ENCODE results near the gene ZBTB7C. TPM values are rescaled to one million over a fixed set of nuclear protein-coding genes. Genes with fewer than 3 reads are reported as not detected.

ZBTB7C gene
- total RNA-seq, 2 donors from 2014 or later, result 25.1 to 36.4 TPM

- DNase-seq, result no peak
- TF ChIP-seq, protein P1, sequence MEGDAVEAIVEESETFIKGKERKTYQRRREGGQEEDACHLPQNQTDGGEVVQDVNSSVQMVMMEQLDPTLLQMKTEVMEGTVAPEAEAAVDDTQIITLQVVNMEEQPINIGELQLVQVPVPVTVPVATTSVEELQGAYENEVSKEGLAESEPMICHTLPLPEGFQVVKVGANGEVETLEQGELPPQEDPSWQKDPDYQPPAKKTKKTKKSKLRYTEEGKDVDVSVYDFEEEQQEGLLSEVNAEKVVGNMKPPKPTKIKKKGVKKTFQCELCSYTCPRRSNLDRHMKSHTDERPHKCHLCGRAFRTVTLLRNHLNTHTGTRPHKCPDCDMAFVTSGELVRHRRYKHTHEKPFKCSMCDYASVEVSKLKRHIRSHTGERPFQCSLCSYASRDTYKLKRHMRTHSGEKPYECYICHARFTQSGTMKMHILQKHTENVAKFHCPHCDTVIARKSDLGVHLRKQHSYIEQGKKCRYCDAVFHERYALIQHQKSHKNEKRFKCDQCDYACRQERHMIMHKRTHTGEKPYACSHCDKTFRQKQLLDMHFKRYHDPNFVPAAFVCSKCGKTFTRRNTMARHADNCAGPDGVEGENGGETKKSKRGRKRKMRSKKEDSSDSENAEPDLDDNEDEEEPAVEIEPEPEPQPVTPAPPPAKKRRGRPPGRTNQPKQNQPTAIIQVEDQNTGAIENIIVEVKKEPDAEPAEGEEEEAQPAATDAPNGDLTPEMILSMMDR (IDR thresholded peaks at IDR 0.05), result no peak
- Histone ChIP-seq H3K9me3 (no peaks in the 10 kb centered on the region), H3K27ac (no peak overlapping the region), H3K36me3 (no peaks in the 10 kb centered on the region), H3K4me3 (no peak overlapping the region), H3K27me3 (no peaks in the 10 kb centered on the region), H3K4me1 (no peaks in the 10 kb centered on the region), H3K9ac (ENCODE audit: low read depth in 2 of 2, low read length in 2 of 2) (no peak overlapping the region)
- intact Hi-C loops (cut with DNase I), result no loop called here
Measured at GRCh38 chr18:48108136-48108535, 301.0 kb downstream of the ZBTB7C start.

DNA sequence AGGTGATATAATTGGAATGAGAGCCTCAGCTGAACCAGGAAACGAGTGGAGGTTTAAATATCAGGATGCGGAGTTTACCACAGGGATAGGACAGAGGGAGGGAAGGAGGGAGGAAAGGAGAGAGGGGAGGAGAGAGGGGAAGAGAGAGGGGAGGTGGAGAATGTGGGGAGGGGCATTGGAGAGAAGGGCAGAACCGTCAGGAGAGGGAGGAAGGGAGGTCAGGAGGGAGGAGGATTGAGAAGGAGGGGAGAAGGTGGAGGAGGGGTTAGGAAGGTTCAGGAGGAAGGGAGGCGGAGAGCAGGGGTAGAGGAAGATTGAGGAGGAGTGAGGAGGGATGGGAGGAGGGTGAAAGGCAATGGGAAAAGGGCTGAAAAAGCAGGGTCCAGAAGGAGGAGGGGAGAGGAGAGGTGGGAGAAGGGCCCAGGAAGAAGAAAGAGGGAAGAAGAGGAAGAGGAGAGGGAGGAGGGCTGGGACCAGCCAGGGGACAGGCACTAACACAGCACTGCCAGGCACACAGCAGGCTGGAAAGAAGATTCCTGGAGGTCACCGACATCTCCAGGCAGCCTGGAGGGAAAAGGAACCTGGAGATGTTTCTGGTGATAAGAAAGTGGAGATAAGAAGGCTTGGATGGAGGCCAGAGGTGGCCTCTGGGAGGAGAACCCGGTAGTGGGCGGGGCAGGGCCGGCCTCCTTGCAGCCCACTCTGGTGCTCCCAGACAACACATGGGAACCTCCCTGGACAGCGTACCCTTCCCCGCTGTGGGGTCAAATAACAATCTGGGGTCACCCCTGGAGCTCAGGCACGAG, 302.0 kb downstream of the ZBTB7C start:
- H3K27me3 ChIP-seq, result no peaks in the 10 kb centered on the region
- no peaks in the 10 kb centered on the region for H3K36me3 ChIP-seq
- intact Hi-C loops (cut with DNase I), result no loop called here
- H3K27ac ChIP-seq, result no peak overlapping the region
- H3K9me3 ChIP-seq, result no peaks in the 10 kb centered on the region
- peak overlapping the region in 1 of 2 donors; percentile 64 for H3K9ac ChIP-seq (ENCODE audit: low read depth in 2 of 2, low read length in 2 of 2)
- DNase-seq, result peak; percentile 70
- TF ChIP-seq, protein P1 (IDR thresholded peaks at IDR 0.05), result no peak
- H3K4me3 ChIP-seq, result no peak overlapping the region
- no peaks in the 10 kb centered on the region for H3K4me1 ChIP-seq

DNA sequence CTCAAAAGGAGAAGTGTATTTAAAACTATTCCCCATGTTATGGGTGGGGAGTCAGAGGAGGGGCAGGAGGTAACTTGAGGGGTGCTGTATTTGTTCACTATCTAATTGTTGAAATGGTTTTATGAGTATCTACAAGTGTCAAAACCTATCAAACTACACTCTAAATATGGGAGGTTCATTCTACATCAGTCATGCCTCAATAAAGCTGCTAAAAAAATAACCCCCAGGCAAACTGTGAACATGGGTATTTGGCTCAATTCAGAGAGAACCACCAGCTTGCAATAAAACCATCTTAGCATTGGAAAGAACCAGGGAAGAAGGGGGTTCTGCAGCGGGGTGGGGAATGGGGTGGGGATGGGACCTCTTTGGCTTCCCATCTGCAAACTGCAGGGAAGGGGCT, 302.7 kb downstream of the ZBTB7C start:
- Histone ChIP-seq H3K27ac (no peak overlapping the region), H3K36me3 (no peaks in the 10 kb centered on the region), H3K4me1 (no peaks in the 10 kb centered on the region), H3K9ac (ENCODE audit: low read depth in 2 of 2, low read length in 2 of 2) (no peak overlapping the region), H3K9me3 (no peaks in the 10 kb centered on the region), H3K27me3 (no peaks in the 10 kb centered on the region), H3K4me3 (no peak overlapping the region)
- intact Hi-C loops (cut with DNase I), result no loop called here
- DNase-seq, result no peak
- TF ChIP-seq, protein P1 (IDR thresholded peaks at IDR 0.05), result no peak

GRCh38 chr18:48105317-48105716, 303.9 kb downstream of the ZBTB7C start:
- H3K36me3 ChIP-seq, result no peaks in the 10 kb centered on the region
- intact Hi-C loops (cut with DNase I), result no loop called here
- H3K27ac ChIP-seq, result no peak overlapping the region

DNA sequence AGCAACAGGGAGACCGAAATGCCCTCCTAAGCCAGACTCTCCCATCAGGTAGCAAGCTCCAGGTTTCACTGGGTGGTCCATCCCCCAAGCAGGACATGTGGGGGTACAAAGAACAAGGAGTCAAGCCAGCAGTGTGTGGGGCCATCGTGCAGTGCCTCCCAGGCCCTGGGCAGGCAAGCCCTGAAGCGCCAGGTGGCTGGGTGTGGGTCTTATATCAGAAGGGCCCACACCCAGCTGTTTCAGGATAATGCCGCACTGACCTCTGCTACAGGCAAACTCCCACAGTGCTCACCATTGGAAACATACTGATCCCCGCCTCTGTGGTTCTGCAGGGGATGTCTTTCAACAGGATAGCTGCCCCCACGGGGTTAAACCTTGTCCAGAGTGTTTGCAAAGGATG, 304.5 kb downstream of the ZBTB7C start:
- no peaks in the 10 kb centered on the region for H3K27me3 ChIP-seq
- no peak overlapping the region for H3K9ac ChIP-seq (ENCODE audit: low read depth in 2 of 2, low read length in 2 of 2)
- no peak overlapping the region for H3K4me3 ChIP-seq
- H3K9me3 ChIP-seq, result no peaks in the 10 kb centered on the region
- H3K4me1 ChIP-seq, result no peaks in the 10 kb centered on the region
- no peak for DNase-seq
- no peak overlapping the region for H3K27ac ChIP-seq
- no peaks in the 10 kb centered on the region for H3K36me3 ChIP-seq
- TF ChIP-seq, protein P1 (IDR thresholded peaks at IDR 0.05), result no peak
- intact Hi-C loops (cut with DNase I), result no loop called here

More at GRCh38 chr18:48105317-48105716, 303.9 kb downstream of the ZBTB7C start:
- Histone ChIP-seq H3K27me3 (no peaks in the 10 kb centered on the region), H3K9me3 (no peaks in the 10 kb centered on the region), H3K9ac (ENCODE audit: low read depth in 2 of 2, low read length in 2 of 2) (no peak overlapping the region), H3K4me1 (no peaks in the 10 kb centered on the region), H3K4me3 (no peak overlapping the region)
- TF ChIP-seq, protein P1 (IDR thresholded peaks at IDR 0.05), result no peak
- DNase-seq, result no peak

Measured in colonic mucosa (tissue), 4 donors.